DMS 273 (cell line): Measurements from ENCODE around the gene ANTXR1.
"Not testable (repeated sequence)": the region's sequence is repeated elsewhere in the genome, so short reads cannot be mapped to it uniquely, and the experiment has no call there.

Experiments used
- DNase-seq: peaks from one replicate; lab custom pipeline; 2025; ENCODE audit not compliant: unreplicated experiment; lab: John Stamatoyannopoulos, UW

The ANTXR1 gene

DNA sequence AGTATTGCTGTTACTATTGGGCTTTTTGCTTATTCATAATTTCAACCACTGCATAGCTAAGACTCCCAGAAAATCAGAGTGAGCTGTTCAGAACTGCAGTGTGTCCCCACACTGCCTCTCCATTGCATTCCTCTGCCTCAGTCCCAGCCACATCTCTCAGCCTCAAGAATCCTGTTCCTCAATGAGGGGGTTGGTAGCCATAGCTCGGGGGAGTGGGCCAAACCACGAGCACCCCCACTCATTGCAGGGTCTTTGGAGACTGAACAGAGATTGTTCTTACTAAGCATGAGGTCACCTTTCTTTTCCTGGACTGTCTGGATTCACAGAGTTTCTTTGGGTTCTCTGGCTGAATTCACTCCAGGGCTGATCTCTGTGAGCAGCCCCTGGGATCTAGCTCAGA is 213.0 kb downstream of the ANTXR1 start:
- DNase-seq: no peak

DNA sequence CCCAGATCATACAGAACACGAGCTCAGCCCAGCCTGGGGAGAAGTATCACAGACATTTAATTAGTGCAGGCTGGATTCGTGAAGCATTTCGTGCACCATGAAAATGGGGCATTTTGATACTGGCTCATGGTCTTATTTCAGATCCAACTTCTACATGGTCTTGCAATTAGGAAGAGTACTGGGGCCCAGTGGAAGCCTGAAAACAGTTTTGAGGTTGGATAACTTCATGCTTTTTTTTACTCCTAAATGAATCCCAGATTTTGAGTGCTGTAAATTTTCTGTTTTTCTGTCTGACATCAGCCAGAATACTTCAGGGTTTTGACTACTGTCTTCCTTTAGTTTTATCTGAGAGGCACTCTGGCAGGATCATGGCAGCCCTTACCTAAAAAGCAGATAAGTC is 213.9 kb downstream of the ANTXR1 start:
- DNase-seq: no peak

DNA sequence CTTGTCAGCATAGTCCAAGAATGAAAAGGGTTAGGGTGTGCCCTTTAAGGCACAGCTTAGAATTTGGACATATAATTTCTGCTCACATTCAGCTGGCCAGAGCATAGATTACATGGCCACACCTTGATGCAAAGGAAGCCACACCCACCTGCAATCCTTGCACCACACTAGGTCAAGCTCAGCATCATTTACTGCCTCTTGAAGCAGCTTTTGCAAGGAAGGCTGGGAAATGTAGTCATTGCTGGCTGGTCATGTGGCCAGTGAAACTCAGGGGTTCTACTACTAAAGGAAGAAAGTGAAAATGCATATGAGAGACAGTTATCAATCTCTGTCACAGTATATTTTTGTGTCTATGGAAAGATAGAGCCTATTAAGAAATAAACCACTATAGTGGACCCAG is 214.7 kb downstream of the ANTXR1 start:
- no peak for DNase-seq

GRCh38 chr2:69230946-69231345 is 218.0 kb downstream of the ANTXR1 start:
- not testable (repeated sequence) for DNase-seq

GRCh38 chr2:69231612-69232277 is 218.8 kb downstream of the ANTXR1 start:
- DNase-seq: no peak

- not testable (repeated sequence) for DNase-seq
Observed at GRCh38 chr2:69235835-69236234, 222.9 kb downstream of the ANTXR1 start.

- no peak for DNase-seq
Observed at GRCh38 chr2:69237070-69237670, 224.2 kb downstream of the ANTXR1 start.

DNA sequence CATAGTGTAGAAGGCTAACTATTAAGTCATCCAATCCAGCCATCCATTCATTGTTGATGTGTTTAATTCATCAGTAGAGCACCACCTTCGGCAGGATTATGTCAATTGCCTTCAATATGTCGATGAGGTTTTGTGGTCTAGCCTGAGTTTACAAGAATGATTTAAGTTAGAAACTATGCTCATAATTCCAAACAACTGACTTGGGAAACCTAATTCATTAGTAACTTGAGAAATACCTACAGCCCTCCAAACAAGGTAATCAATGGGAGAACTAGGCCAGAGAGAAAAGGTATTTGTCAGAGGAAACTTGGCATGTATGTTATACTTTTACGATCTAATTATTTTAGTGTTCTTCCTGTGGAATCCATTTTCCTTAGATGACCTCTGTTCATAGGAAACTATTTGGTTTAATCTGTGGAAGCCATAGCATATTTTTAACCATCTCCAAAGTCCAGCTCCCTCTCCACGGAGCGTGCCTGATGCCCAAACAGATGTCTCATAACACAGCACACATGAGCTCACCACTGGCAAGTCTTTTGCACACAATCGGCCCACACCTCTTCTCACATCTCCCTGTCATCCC is 225.6 kb downstream of the ANTXR1 start:
- no peak for DNase-seq

DNA sequence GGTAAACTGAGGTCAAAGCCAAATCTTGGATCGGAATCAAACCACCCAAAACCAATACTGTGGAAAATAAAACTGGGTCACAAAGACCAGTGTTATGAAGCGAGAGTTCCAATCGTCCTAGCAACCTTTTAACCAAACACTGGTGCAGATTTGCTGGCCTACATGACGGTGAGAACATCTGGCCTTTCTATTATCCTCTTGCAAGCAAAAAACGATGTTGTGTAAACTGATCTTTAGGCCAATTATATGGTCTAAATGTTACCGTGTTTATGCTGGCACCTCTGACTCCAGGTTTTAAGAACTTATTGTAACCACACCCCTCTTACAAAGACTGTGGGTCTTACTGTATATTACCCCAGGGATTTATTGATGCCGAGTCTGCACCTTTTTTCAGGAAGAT is 228.1 kb downstream of the ANTXR1 start:
- DNase-seq: peak; percentile 71

- DNase-seq: peak; percentile 32
Observed at GRCh38 chr2:69241664-69242514, 228.9 kb downstream of the ANTXR1 start.

GRCh38 chr2:69242651-69243051 is 229.7 kb downstream of the ANTXR1 start:
- DNase-seq: peak; percentile 18

DNA sequence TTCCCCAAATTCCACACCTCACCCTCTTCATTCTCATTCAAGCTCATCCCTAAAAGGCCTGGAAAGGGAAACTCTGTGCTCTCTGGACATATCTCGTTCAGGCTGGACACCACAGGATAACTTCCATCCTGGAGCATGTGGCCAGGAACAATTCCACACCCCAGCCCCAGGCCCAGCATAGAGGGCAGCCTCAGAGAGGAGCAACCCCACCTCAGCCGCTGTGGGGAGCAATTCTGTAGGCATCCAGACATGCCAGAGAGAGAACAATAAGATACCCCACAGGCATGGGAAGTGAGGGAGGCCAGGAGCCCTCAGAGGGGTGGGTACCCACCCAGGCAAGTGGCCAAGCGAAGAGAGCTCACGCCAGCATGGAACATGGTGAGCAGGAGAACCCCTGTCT is 230.7 kb downstream of the ANTXR1 start:
- DNase-seq: no peak

DNA sequence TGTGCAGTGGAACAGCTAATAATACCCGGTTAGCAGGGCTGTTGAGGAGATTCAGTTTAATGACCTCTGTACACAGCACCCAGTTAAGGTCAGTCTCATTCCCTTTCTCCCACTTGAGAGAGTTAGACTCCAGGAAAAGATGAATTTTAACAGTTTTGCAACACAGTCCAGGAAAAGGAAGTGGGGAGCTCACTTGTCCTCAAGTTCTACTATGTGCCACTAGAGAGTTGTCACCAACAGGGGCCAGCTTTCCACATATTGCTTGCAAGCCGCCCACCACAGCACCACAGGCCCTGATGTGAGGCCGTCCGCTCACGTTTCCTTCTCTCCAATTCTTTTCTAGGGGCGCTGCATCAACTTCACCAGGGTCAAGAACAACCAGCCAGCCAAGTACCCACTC is 231.9 kb downstream of the ANTXR1 start:
- no peak for DNase-seq

- no peak for DNase-seq
Observed at GRCh38 chr2:69247583-69247982, 234.6 kb downstream of the ANTXR1 start.

- no peak for DNase-seq
Observed at GRCh38 chr2:69248232-69248631, 235.3 kb downstream of the ANTXR1 start.

- no peak for DNase-seq
Observed at GRCh38 chr2:69250981-69251380, 238.0 kb downstream of the ANTXR1 start.

DNA sequence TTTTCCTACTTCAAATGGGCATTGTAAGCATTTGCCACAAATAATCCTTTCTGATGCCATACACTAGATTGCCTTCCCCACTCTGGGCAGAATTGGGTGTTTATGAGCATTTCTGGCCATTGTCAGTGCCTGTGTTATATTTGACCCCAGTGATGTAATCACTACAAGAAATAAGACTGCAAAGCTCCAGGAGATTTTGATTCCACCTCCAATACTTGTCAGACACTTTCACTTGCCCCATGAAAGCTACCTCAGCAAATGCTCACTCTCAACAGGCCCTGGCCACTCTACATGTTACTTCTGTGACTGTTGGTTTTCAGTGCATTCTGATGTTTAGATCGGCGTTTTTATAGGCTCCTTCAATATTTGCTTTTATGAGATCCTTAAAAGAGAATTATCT is 239.0 kb downstream of the ANTXR1 start:
- DNase-seq: no peak

DNA sequence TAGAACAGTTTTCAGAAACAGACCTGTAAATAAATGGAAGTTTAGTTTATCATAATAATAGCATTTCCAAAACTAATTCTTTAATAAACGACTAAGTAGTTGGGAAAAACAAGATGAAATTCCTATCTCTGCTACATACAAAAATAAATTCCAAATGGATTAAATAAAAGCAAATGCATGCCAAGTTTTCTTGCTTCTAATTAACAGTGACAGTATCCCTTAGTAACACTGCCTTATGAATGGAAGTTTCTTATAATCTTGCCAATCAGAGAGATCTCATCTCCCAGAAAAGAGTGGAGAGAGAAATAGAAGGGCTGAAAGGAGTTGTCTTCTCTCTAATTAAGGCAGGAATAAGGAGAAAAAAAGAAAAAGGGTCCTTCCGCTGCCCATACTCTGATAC is 240.1 kb downstream of the ANTXR1 start:
- no peak for DNase-seq

DNA sequence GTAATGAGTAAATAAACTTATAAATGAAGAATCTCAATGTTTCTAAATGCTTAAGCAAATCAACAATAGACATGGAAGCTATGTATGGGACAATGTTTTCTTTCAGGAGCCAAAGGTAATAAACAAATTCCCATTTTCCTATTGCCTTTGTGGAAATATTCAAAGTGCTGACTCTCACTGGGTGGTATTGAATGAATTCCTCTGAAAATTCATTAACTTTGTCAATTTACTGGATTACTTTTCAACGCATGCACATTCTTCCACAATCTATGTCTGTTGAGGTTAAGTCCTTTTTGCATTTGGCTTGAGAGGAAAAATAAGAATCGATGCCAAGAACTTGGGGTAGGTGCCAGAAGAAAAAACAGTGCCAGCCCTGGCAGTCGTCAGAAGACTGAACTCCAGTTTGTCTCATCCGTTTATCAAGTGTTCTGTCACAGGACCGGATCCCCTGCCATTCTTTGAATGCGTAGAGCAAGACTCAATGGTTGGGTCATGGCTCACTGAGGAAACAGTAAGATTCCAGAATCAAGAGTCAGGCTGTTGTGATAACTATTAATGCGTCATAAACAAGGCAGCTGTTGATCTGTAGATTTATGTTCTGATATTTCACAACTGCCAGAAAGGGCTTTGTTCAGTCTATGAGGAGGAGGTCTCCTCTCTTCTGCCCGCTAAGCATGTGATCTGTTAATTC is 240.8 kb downstream of the ANTXR1 start:
- peak; percentile 24 for DNase-seq

DNA sequence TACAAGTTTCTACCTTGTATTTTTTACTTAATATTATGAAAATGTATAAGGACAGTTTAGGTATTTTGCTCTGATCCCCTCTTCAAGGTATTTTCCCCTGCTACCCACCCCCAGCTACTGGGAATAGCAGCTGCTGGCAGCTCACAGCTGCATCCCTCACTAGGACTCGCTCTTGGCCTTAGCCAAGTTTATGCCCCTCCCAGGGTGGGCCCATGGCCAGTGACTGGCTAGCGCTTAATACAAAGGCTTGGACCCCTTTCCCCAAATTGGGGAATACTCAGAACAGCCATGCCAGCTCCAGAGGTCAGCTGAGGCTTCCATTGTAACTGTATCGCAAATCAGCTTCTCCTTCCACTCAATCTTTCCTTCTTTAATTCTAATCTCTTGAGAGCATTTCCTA is 242.8 kb downstream of the ANTXR1 start:
- no peak for DNase-seq

DNA sequence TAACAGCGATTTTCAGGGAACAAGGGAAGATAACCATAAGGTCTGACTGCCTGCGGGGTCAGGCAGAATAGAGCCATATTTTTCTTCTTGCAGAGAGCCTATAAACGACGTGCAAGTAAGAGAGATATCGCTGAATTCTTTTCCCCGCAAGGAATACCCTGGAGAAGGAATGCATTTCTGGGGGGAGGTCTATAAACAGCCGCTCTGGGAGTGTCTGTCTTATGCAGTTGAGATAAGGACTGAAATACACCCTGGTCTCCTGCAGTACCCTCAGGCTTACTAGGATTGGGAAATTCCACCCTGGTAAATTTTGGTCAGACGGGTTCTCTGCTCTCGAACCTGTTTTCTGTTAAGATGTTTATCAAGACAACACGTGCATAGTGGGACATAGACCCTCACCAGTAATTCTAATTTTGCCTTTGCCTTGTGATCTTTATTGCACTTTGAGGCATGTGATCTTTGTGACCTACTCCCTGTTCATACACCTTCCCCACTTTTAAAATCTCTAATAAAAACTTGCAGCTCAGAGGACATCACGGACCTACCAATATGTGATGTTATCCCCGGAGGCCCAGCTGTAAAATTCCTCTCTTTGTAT is 247.1 kb downstream of the ANTXR1 start:
- not testable (repeated sequence) for DNase-seq
